Raji (cell line): ENCODE results near the gene VTI1A.

Experiments
- POLR2A ChIP-seq: IDR thresholded peaks from 2 replicates; pipeline ENCODE4 v1.6.1; 2011; ENCODE audit warnings: low read depth, low read length, control low read depth; ENCODE audit not compliant: insufficient read depth

VTI1A gene

DNA sequence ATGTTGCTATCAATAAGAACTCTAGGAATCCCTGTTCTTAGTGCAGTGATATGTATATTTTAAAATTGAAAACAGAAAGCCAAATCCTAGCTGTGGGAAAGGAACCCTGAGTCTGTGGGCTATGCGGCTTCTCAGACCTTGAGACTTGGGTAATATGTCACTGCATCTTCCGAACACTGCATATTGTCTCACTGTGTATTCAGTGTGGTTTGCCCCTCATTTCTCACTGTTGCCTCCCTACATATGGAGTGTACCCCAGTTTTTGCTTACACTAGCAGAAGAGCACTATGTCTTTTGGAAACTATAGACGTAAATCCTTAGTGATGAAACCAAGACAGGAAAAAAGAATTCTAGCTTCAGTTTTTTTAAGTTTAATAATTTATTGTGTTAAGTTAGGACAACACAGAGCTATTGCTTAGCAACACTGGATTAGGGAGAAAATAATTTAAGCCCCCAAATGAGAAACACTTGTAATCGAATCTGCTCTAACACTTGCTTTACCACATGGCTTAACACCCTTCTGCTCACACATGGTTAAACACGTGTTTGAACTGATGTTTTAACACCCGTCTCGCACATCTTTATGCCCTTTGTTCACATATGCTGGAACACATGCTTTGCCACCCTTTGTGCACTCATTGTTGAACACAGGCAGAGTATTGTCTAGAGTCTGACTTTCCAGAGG lies 251.3 kb downstream of the VTI1A start:
- no peak for TF ChIP-seq POLR2A

DNA sequence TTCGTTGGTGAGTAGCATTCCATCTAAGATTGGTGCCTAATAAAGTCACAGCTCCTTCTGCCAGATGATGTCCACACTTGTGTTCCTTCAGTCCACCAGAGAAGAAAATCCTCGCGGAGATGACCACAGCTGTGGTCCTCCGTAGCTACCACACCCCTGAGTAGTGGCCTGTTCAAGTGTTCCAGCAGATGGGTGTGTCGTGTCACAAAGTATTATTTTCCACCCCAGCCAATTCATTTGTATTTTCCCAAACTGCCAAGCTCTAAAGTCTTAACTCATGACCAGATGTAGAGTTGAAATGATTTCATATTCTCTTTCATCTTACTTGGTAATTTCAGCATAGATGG lies 251.8 kb downstream of the VTI1A start:
- no peak for TF ChIP-seq POLR2A

DNA sequence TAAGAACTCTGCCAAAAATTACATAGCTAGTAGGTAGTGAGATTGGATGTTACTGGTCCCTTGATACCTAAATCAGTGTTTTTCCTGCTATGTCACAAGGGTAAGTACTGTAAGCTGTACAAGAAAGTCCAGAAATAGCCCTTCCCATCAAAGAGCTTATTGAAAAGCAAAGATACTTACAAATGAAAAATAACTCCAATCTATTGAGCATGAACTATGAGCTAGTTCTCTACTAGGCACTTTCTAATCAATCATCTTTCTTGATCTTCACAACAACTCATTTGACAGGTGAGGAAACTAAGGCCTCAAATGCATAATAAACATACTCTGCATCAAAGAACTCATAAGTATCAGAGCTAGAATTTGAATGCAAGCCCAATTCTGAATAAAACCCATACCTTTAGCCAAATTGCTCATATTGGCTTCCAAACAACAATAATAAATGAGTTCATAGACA lies 253.2 kb downstream of the VTI1A start:
- no peak for TF ChIP-seq POLR2A

GRCh38 chr10:112701211-112701877 lies 254.3 kb downstream of the VTI1A start:
- TF ChIP-seq POLR2A, result no peak

GRCh38 chr10:112701878-112702255 lies 254.9 kb downstream of the VTI1A start:
- no peak for TF ChIP-seq POLR2A

DNA sequence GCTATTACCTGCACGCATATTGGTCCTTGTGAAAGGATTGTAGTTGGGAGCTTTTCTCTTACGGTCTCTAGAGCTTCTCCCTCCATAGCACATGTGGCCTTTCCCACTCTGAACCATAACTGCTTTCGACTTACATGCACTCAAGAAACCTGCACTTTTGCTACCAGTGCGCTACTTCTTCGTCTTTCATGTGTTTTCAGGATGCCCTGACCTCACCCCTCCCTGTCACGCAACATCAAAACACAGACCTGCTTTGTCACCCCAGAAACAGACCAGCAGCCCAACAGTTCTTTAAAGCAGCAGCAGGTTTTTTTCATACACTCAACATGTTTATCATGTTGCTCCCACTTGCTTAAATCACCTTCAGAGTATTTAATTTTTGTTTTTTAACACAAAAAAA lies 259.6 kb downstream of the VTI1A start:
- no peak for TF ChIP-seq POLR2A

GRCh38 chr10:112708461-112708860 lies 261.4 kb downstream of the VTI1A start:
- TF ChIP-seq POLR2A, result no peak

DNA sequence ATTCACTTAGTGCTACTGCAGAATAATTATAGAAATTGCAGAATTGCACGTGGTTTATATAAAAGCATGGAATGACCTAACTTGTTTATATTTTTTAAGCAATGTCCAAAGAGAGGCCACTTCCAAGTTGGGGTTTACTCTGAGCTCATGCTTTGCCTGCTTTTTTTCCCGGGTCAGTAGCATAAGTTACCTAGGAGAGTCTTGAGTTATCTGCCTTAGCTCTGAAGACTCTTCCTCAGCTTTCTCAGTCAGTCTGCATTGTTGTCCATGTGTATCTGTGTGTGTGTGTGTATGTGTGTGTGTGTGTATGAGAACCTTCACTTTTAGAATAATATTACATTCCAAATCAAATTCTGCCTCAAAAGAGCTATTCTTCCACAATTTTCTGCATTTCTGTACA lies 263.5 kb downstream of the VTI1A start:
- no peak for TF ChIP-seq POLR2A

DNA sequence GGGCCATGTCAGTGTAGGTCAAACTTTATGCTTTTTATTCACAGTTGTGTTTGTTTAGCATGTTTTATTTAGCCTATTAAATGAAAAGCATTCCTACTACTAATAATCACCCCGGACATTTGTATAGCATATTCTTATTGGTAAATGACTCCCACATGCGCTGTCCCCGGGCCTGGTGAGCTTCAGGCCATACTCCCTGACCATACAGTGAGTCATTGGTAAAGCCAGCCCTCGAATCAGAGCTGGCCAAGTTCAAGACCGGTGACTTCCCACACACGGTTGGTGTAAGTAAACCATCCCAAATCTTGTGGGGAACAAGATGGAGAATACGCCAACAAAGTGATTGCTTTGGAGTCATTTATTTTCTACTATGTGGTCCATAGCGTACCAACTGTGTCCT lies 264.4 kb downstream of the VTI1A start:
- no peak for TF ChIP-seq POLR2A

GRCh38 chr10:112712536-112712935 lies 265.5 kb downstream of the VTI1A start:
- no peak for TF ChIP-seq POLR2A

DNA sequence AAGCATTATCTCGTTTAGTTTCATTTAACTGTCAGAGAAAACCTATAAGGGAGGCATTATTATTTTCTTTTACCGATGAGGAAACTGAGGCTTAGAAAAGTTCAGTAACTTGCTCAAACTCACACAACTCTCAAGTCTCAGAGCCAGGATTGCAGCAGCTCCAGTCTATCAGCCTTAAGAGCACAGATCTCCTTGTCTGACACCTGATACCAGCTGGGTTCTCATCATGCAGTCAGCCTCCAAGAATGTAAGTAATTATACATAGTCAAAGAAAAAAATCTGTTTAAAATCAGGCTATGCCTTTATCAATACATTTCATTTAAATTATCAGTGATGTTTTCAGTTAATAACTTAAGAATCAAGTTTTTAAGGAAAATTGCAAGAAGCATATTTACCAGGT lies 266.4 kb downstream of the VTI1A start:
- TF ChIP-seq POLR2A, result no peak

- TF ChIP-seq POLR2A, result no peak
Measured at GRCh38 chr10:112715581-112715980, 268.6 kb downstream of the VTI1A start.

- no peak for TF ChIP-seq POLR2A
Measured at GRCh38 chr10:112716076-112716475, 269.1 kb downstream of the VTI1A start.

DNA sequence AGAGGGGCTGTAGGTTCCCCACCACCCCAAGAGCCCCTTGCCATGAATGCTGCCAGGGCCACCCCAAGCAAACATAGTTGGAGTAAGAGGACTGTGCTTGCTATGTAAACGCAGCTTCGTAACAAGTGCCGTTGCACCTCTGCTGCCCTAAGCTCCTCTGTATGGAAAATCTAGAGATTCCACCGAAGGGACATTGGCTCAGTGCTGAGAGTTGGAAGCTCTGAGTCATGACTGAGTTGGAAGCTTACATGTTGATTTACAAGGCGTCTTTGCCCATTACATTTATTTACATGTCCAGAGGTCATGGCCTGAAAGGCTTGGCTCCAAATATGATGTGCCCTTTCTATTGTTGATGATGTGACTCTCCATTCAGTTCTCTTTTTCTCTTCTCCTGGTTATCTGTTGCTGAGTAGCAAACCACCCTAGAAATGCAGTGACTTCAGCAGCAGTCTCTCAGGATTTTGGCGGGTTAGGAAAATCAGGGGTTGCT lies 270.0 kb downstream of the VTI1A start:
- TF ChIP-seq POLR2A, result no peak

DNA sequence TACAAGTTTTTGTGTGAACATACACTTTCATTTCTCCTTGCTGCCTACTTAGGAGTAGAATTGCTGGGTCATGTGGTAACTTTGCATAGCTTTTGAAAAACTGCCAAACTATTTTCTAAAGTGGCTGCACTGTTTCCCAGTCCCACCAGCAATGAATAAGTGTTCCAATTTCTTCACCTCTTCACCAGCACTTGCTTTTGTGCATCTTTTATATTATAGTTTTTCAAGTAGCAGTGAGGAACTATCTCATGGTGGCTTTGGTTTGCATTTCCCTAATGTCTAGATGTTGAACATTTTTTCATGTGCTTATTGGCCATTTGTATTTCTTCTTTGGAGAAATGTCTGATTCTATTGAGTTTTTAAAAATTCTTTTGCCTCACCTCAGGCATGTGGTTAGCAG lies 273.2 kb downstream of the VTI1A start:
- TF ChIP-seq POLR2A, result no peak

DNA sequence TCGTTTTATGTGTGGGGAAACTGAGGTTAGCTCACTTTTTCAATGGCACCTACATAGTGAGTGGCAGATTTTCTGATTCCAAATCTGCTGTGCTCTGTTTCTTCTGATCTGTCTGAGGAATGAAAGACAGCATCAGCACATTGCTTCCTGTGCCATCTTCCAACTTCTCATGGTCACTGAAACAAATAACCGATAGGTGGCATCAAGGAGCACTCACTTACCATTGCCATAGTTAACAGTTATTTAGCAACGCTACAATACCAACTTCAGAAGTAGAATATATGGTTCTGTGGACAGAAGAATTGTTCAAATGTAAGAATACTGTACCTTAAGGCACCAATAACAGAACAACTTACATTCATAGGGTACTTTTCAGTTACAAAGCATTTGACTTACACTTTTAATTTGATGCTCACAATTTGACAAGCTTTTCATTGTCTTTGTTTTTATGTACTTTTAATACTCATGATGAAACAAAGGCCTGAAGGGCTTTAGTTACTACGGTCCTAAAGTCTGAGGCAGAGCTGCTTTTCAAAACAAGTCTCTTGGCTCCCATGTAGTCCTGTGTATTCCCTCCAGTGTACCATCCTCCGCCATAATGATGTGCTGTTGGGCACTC lies 274.2 kb downstream of the VTI1A start:
- TF ChIP-seq POLR2A, result no peak
